Tibial nerve (tissue), 4 donors: ENCODE results near the gene MYL11.

Experiments
- EP300 ChIP-seq, 2 donors: sonication (generic); formaldehyde crosslinking; IDR thresholded peaks; one replicate each; pipeline ENCODE4 v1.6.1; 2017; ENCODE audit warnings: antibody characterized with exemption in 2 of 2, mild to moderate bottlenecking in 1 of 2
- TF ChIP-seq, protein P1 (sequence below), 5 experiments: fragments of 200-600 bp in 3 of 5; fragments of 450-650 bp in 2 of 5; sonication (generic) in 3 of 5; IDR thresholded peaks; one replicate each; pipeline ENCODE4 v1.5.1; 2016 to 2019; ENCODE audit warnings: antibody characterized with exemption in 5 of 5, mild to moderate bottlenecking in 3 of 5, moderate library complexity in 2 of 5

DNA sequence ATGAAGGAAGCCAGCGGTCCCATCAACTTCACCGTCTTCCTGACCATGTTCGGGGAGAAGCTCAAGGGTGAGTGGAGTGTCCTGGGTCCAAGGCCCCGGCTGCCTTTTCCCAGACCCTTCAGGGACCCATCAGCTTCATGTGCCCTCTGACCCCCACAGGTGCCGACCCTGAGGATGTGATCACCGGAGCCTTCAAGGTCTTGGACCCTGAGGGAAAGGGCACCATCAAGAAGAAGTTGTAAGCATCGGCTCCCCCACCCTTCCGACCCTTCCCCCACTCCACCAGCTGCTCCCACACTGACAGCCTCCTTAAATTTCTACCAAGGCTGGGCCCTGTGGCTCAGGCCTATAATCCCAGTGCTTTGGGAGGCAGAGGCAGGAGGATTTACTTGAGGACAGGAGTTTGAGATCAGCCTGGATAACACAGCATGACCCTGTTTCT, 1.9 kb downstream of the MYL11 start:
- TF ChIP-seq EP300 (IDR thresholded peaks at IDR 0.05): no peak
- TF ChIP-seq, protein P1, sequence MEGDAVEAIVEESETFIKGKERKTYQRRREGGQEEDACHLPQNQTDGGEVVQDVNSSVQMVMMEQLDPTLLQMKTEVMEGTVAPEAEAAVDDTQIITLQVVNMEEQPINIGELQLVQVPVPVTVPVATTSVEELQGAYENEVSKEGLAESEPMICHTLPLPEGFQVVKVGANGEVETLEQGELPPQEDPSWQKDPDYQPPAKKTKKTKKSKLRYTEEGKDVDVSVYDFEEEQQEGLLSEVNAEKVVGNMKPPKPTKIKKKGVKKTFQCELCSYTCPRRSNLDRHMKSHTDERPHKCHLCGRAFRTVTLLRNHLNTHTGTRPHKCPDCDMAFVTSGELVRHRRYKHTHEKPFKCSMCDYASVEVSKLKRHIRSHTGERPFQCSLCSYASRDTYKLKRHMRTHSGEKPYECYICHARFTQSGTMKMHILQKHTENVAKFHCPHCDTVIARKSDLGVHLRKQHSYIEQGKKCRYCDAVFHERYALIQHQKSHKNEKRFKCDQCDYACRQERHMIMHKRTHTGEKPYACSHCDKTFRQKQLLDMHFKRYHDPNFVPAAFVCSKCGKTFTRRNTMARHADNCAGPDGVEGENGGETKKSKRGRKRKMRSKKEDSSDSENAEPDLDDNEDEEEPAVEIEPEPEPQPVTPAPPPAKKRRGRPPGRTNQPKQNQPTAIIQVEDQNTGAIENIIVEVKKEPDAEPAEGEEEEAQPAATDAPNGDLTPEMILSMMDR (IDR thresholded peaks at IDR 0.05): no peak
